HepG2 (cell line): ENCODE results near the gene PRKN. TPM values are rescaled to one million over a fixed set of nuclear protein-coding genes. Genes with fewer than 3 reads are reported as not detected.

Source experiments
- ATAC-seq: fragments of 200-7000 bp; cut with Tn5 transposase; 3 replicates; pipeline ENCODE4 v1.9.1; 2020; ENCODE audit warnings: mild to moderate bottlenecking, moderate library complexity
- BruUV-seq: library from RNA; stranded (reverse); fragments of 400-500 nt; replicated peaks from 2 replicates; lab custom pipeline; 2021; lab: Mats Ljungman, UMichigan
- CTCF ChIA-PET: fragments of 300-600 bp; formaldehyde crosslinking; extraction: SDS; loops from one replicate; lab custom pipeline; 2021; ENCODE audit warnings: low total read pairs, inconsistent platforms, low intra/inter-chr PET ratio; lab: Yijun Ruan, JAX
- POLR2A ChIA-PET: fragments of 350-600 bp; sonication (Branson Sonifier 250); formaldehyde crosslinking; loops from one replicate; lab custom pipeline; 2020; ENCODE audit warnings: antibody characterized with exemption, inconsistent platforms; lab: Yijun Ruan, JAX
- DNase-seq: peaks from one replicate; pipeline ENCODE4 v3.0.0-alpha.2; 2015; ENCODE audit warnings: low spot score
- FAIRE-seq: peaks from 3 replicates; lab custom pipeline; 2011; peaks lifted over from hg19 to GRCh38; lab: Jason Lieb, UNC
- H2AFZ ChIP-seq: one replicate; pipeline ENCODE4 v1.6.1; 2011; ENCODE audit warnings: low read length, inconsistent platforms
- H3K27ac ChIP-seq: fragments of 300-600 bp; 3 replicates; pipeline ENCODE4 v1.8.0; 2011; ENCODE audit warnings: mixed run types, mild to moderate bottlenecking, mixed read lengths, low read length, inconsistent platforms; ENCODE audit not compliant: insufficient read depth; ENCODE audit errors: extremely low read length
- H3K27me3 ChIP-seq, 2 experiments: fragments of 200-600 bp in 1 of 2; 2 replicates in 1 of 2; 3 replicates in 1 of 2; pipeline versions ENCODE4 v1.6.0 to v1.8.0; 2011; ENCODE audit warnings: low read length in 2 of 2, mild to moderate bottlenecking in 2 of 2, moderate library complexity in 2 of 2, inconsistent platforms in 1 of 2; ENCODE audit not compliant: insufficient read depth in 2 of 2, control insufficient read depth in 1 of 2
- H3K36me3 ChIP-seq, 2 experiments: fragments of 200-600 bp in 1 of 2; replicated peaks in 1 of 2; 2 replicates in 1 of 2; 3 replicates in 1 of 2; pipeline versions ENCODE4 v1.5.1 to v1.8.0; 2011; ENCODE audit warnings: low read length in 2 of 2, inconsistent platforms in 1 of 2; ENCODE audit not compliant: insufficient read depth in 2 of 2, control insufficient read depth in 1 of 2
- H3K4me1 ChIP-seq: 2 replicates; pipeline ENCODE4 v1.5.1; 2012; ENCODE audit warnings: low read length, inconsistent platforms; ENCODE audit not compliant: insufficient read depth
- H3K4me2 ChIP-seq: 2 replicates; pipeline ENCODE4 v1.6.0; 2011; ENCODE audit warnings: low read depth, low read length, inconsistent platforms
- H3K4me3 ChIP-seq, 3 experiments: fragments of 200-600 bp in 1 of 3; sonication (generic), shearing (Covaris generic) in 1 of 3; replicated peaks in 1 of 3; 2 replicates each; pipeline ENCODE4 v1.5.1; 2011 to 2016; ENCODE audit warnings: low read length in 3 of 3, inconsistent platforms in 2 of 3, low read depth in 2 of 3, mild to moderate bottlenecking in 2 of 3, control low read depth in 1 of 3, mixed read lengths in 1 of 3; ENCODE audit not compliant: insufficient read depth in 1 of 3
- H3K79me2 ChIP-seq: one replicate; pipeline ENCODE4 v1.6.1; 2011; ENCODE audit warnings: low read length, inconsistent platforms; ENCODE audit not compliant: insufficient read depth
- H3K9ac ChIP-seq: 2 replicates; pipeline ENCODE4 v1.6.0; 2011; ENCODE audit warnings: mild to moderate bottlenecking, low read depth, low read length, inconsistent platforms; ENCODE audit not compliant: insufficient read depth
- H3K9me3 ChIP-seq: 2 replicates; pipeline ENCODE4 v1.5.1; 2012; ENCODE audit warnings: mild to moderate bottlenecking, low read length
- H4K20me1 ChIP-seq: 2 replicates; pipeline ENCODE4 v1.6.0; 2011; ENCODE audit warnings: inconsistent platforms, mild to moderate bottlenecking, low read length, moderate library complexity; ENCODE audit not compliant: insufficient read depth
- CEBPB ChIP-seq: IDR thresholded peaks from 2 replicates; pipeline ENCODE4 v1.6.1; 2011; ENCODE audit warnings: low read depth, low read length, improper control_type of control experiment, borderline replicate concordance
- MYNN ChIP-seq: sonication (generic); formaldehyde crosslinking; IDR thresholded peaks from 2 replicates; pipeline ENCODE4 v1.4.0; 2020; ENCODE audit warnings: mild to moderate bottlenecking, low read depth, missing genetic modification reagents
- ONECUT2 ChIP-seq: sonication (generic); formaldehyde crosslinking; IDR thresholded peaks from 2 replicates; pipeline ENCODE4 v1.4.0; 2020; ENCODE audit warnings: missing genetic modification reagents
- U2AF1 ChIP-seq: fragments of 200-400 bp; formaldehyde crosslinking; optimal IDR thresholded peaks from 2 replicates; pipeline ENCODE3; 2017; ENCODE audit warnings: mild to moderate bottlenecking, low read depth, low read length
- ZNF572 ChIP-seq: sonication (generic); formaldehyde crosslinking; IDR thresholded peaks from 2 replicates; pipeline ENCODE4 v1.5.1; 2020; ENCODE audit warnings: mild to moderate bottlenecking, missing genetic modification reagents
- ZNF709 ChIP-seq: sonication (generic); formaldehyde crosslinking; IDR thresholded peaks from 2 replicates; pipeline ENCODE4 v1.5.0; 2020; ENCODE audit warnings: mild to moderate bottlenecking, missing genetic modification reagents
- ZNF720 ChIP-seq: sonication (generic); formaldehyde crosslinking; IDR thresholded peaks from 2 replicates; pipeline ENCODE4 v1.4.0; 2020; ENCODE audit warnings: missing genetic modification reagents
- ZNF850 ChIP-seq: sonication (generic); formaldehyde crosslinking; conservative IDR thresholded peaks from 2 replicates; pipeline ENCODE4 v1.9.0; 2021; ENCODE audit warnings: mild to moderate bottlenecking, missing genetic modification reagents
- ZNF878 ChIP-seq: sonication (generic); formaldehyde crosslinking; IDR thresholded peaks from 2 replicates; pipeline ENCODE4 v1.8.1; 2023; ENCODE audit warnings: mild to moderate bottlenecking, missing genetic modification reagents, moderate library complexity
- WGBS: methylation state at CpG from one replicate; pipeline ENCODE4 v1.1.6; 2017; ENCODE audit warnings: low lambda C conversion rate; 5-methylcytosine and 5-hydroxymethylcytosine counted together
- in situ Hi-C: cut with HindIII; loops from 2 replicates; pipeline ENCODE4 v1.10.0; 2017; ENCODE audit warnings: low pct_unique_long_range_greater_than_20kb; ENCODE audit not compliant: extremely low pct_ligation_motif_present
- intact Hi-C: fragments of 100-400 bp; cut with micrococcal nuclease; formaldehyde crosslinking; loops from one replicate; pipeline ENCODE4 v1.10.0; 2022; ENCODE audit not compliant: unreplicated experiment
- polyA plus RNA-seq, 8 experiments: library from polyadenylated mRNA; depleted of rRNA in 3 of 8; stranded (reverse) in 7 of 8; unstranded in 1 of 8; fragments of >200 nt; fragmentation: Illumina TruSeq in 4 of 8; extraction: Trizol in 4 of 8; gene quantifications; 2 replicates each; pipeline versions ENCODE4 v1.2.1 to v1.2.3, GENCODE V29; 2011 to 2016; ENCODE audit warnings: low read depth in 4 of 8, missing spikeins in 1 of 8, mixed read lengths in 1 of 8; ENCODE audit not compliant: insufficient read depth in 1 of 8
- total RNA-seq, 5 experiments: library from RNA; depleted of rRNA; stranded (reverse); fragments of >200 nt; fragmentation: Illumina TruSeq; extraction: Trizol; gene quantifications; 2 replicates each; pipeline ENCODE4 v1.2.3, GENCODE V29; 2016; ENCODE audit warnings: low read depth in 1 of 5
- TF ChIP-seq, protein P1 (sequence below): sonication (generic); formaldehyde crosslinking; IDR thresholded peaks from 2 replicates; pipeline ENCODE4 v1.4.0; 2020; ENCODE audit warnings: missing genetic modification reagents
- TF ChIP-seq, protein P2 (sequence below), 2 experiments: fragments of 450-650 bp in 1 of 2; sonication (generic) in 1 of 2; formaldehyde crosslinking; IDR thresholded peaks; 2 replicates each; pipeline versions ENCODE4 v1.5.0 to v1.8.0; 2020 to 2022; ENCODE audit warnings: mild to moderate bottlenecking in 1 of 2, missing genetic modification reagents in 1 of 2
- TF ChIP-seq, protein P3 (sequence below): sonication (generic); formaldehyde crosslinking; conservative IDR thresholded peaks from 2 replicates; pipeline ENCODE4 v1.8.0; 2022; ENCODE audit warnings: missing genetic modification reagents

PRKN gene
- total and polyA plus RNA-seq, 2 of the 13 experiments (the other 11 are each of a cell fraction or from before 2014, with no cell fraction given), result 0.31 to 0.44 TPM

DNA sequence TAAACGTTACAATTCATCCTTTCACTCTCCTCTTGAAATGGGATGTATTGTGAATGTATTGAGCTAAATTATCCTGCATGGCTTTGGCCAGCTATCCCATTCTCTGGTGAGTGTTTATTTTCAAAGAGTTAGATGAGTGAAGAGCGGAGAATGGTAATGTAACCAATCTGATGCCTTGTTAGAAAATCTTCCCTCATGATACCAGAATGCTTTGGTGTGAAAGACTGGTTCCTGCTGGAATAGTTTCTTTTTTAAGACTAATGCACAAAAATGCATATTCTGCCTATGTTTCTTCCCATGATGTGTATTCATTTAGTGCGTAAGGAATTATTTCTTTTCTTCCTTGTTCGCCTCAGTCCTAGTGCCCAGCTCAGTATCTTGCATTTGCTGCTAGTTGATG is 506.7 kb downstream of the PRKN start:
- no peaks in the 10 kb centered on the region for H3K27me3 ChIP-seq
- FAIRE-seq, result no peak
- no peaks in the 10 kb centered on the region; the same call in 1 of the 2 replicates for H3K9me3 ChIP-seq
- H2AFZ ChIP-seq, result no peak overlapping the region
- no peak overlapping the region for H3K9ac ChIP-seq
- no peak overlapping the region for H3K4me3 ChIP-seq
- no peaks in the 10 kb centered on the region for H3K4me1 ChIP-seq
- no peak overlapping the region for H3K27ac ChIP-seq
- ATAC-seq, result no peak
- in situ Hi-C loops, result no loop called here
- BruUV-seq, result no TSS peak
- POLR2A ChIA-PET, result no interaction called here
- TF ChIP-seq, protein P1, sequence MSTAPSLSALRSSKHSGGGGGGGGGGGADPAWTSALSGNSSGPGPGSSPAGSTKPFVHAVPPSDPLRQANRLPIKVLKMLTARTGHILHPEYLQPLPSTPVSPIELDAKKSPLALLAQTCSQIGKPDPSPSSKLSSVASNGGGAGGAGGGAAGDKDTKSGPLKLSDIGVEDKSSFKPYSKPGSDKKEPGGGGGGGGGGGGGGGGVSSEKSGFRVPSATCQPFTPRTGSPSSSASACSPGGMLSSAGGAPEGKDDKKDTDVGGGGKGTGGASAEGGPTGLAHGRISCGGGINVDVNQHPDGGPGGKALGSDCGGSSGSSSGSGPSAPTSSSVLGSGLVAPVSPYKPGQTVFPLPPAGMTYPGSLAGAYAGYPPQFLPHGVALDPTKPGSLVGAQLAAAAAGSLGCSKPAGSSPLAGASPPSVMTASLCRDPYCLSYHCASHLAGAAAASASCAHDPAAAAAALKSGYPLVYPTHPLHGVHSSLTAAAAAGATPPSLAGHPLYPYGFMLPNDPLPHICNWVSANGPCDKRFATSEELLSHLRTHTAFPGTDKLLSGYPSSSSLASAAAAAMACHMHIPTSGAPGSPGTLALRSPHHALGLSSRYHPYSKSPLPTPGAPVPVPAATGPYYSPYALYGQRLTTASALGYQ (CRISPR knock-in tag), result no peak
- TF ChIP-seq ZNF709 (CRISPR knock-in tag) (no peak), ZNF572 (no peak), CEBPB (no peak), ONECUT2 (no peak)
- TF ChIP-seq, protein P2, sequence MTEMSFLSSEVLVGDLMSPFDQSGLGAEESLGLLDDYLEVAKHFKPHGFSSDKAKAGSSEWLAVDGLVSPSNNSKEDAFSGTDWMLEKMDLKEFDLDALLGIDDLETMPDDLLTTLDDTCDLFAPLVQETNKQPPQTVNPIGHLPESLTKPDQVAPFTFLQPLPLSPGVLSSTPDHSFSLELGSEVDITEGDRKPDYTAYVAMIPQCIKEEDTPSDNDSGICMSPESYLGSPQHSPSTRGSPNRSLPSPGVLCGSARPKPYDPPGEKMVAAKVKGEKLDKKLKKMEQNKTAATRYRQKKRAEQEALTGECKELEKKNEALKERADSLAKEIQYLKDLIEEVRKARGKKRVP (CRISPR knock-in tag; IDR thresholded peaks at IDR 0.05), result no peak
- no peaks in the 10 kb centered on the region for H3K79me2 ChIP-seq
- no peak for DNase-seq
- no peaks in the 10 kb centered on the region for H4K20me1 ChIP-seq
- intact Hi-C loops, result no loop called here
- CTCF ChIA-PET, result no interaction called here
- H3K4me2 ChIP-seq, result no peak overlapping the region
- no peaks in the 10 kb centered on the region for H3K36me3 ChIP-seq
- 72% methylated on average over 4 of the region's 4 CpGs for WGBS

DNA sequence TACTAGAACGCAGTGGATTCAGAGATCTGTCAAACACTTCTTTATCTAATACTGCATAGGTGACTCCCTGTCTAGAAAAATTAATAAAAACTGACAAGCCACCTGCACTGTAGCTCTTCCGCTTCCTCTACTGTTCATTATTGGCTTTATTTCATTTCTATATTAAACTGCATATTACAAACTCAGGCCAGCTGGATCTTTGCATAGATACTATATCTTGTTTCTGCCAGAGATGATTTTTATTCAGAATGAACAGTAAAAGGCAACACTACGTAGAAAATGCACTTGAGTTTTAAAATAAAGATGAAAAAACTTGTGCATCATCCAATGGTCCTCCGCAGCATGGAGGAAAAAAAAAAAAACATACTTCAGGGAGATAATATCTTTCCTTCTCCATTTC is 508.3 kb downstream of the PRKN start:
- in situ Hi-C loops, result no loop called here
- 30% methylated on average over 4 of the region's 4 CpGs for WGBS
- no TSS peak for BruUV-seq
- no peak for TF ChIP-seq ZNF878 (CRISPR knock-in tag)
- no peak for TF ChIP-seq ZNF720
- TF ChIP-seq MYNN (CRISPR knock-in tag), result no peak
- no peak for TF ChIP-seq ZNF850 (CRISPR knock-in tag)
- TF ChIP-seq, protein P3, sequence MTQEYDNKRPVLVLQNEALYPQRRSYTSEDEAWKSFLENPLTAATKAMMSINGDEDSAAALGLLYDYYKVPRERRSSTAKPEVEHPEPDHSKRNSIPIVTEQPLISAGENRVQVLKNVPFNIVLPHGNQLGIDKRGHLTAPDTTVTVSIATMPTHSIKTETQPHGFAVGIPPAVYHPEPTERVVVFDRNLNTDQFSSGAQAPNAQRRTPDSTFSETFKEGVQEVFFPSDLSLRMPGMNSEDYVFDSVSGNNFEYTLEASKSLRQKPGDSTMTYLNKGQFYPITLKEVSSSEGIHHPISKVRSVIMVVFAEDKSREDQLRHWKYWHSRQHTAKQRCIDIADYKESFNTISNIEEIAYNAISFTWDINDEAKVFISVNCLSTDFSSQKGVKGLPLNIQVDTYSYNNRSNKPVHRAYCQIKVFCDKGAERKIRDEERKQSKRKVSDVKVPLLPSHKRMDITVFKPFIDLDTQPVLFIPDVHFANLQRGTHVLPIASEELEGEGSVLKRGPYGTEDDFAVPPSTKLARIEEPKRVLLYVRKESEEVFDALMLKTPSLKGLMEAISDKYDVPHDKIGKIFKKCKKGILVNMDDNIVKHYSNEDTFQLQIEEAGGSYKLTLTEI (CRISPR knock-in tag), result no peak
- TF ChIP-seq U2AF1, result no peak

More for the DNA sequence above, 508.3 kb downstream of the PRKN start:
- no peaks in the 10 kb centered on the region for H3K4me1 ChIP-seq
- ATAC-seq, result no peak
- DNase-seq, result no peak
- no peaks in the 10 kb centered on the region for H3K36me3 ChIP-seq
- H2AFZ ChIP-seq, result no peak overlapping the region
- ChIA-PET POLR2A (no interaction called here), CTCF (no interaction called here)
- H3K9me3 ChIP-seq, result peaks cover 3% of the 10 kb centered on the region; the same call in 1 of the 2 replicates
- H3K4me2 ChIP-seq, result no peak overlapping the region
- no peak overlapping the region for H3K9ac ChIP-seq
- H3K79me2 ChIP-seq, result no peaks in the 10 kb centered on the region
- no peak overlapping the region for H3K4me3 ChIP-seq
- intact Hi-C loops, result no loop called here
- H3K27me3 ChIP-seq, result no peaks in the 10 kb centered on the region
- H4K20me1 ChIP-seq, result no peaks in the 10 kb centered on the region
- no peak overlapping the region for H3K27ac ChIP-seq
- FAIRE-seq, result no peak
